Adrenal gland (tissue), 5 donors: Measurements from ENCODE around the gene CD86.

Experiments used
- POLR2A ChIP-seq, 2 donors: fragments of 450-650 bp; IDR thresholded peaks; one replicate each; pipeline ENCODE4 v1.6.1; 2017; ENCODE audit warnings: antibody characterized with exemption in 2 of 2, mild to moderate bottlenecking in 2 of 2, moderate library complexity in 1 of 2
- TF ChIP-seq, protein P1 (sequence below), 6 experiments: fragments of 450-650 bp in 4 of 6; fragments of 200-600 bp in 2 of 6; sonication (generic) in 1 of 6; IDR thresholded peaks; 1 replicate in 5 of 6; 2 replicates in 1 of 6; pipeline versions ENCODE4 v1.5.1 to v1.8.0; 2016 to 2021; ENCODE audit warnings: antibody characterized with exemption in 6 of 6, mild to moderate bottlenecking in 2 of 6, moderate library complexity in 1 of 6
- donor health status: DM: no; HTN: no; CAD: no.

DNA sequence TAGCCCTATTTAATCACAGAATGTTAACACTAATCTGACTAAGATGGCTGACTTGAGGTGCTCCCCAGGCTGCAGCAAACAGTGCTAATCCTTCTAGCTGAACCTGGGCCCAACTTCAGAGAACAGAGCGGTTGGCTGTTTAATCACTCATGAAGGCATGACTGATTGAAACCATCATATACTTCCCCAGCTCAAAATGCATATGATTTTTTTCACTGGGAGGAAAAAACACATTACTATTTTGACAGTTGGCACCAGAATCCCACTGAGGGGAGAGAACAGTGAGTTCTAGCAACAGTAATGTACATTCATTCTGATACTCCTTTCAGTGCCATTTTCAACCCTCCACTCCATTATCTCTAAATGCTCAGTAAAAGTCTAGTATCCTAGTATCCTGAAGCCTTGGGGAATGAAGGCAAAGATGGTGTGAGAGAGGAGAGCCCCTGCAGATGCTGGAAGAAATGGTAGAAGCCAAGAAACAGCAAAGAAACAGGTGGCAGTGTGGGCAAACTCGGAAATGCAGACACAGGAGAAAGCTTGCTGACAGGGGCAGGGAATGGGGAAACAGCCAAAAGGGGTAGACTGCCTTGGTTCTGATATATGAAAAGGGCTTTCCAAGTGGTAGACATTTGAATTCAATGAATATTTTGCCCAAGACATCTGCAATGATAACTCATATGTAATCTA lies 93.9 kb downstream of the CD86 start:
- TF ChIP-seq, protein P1, sequence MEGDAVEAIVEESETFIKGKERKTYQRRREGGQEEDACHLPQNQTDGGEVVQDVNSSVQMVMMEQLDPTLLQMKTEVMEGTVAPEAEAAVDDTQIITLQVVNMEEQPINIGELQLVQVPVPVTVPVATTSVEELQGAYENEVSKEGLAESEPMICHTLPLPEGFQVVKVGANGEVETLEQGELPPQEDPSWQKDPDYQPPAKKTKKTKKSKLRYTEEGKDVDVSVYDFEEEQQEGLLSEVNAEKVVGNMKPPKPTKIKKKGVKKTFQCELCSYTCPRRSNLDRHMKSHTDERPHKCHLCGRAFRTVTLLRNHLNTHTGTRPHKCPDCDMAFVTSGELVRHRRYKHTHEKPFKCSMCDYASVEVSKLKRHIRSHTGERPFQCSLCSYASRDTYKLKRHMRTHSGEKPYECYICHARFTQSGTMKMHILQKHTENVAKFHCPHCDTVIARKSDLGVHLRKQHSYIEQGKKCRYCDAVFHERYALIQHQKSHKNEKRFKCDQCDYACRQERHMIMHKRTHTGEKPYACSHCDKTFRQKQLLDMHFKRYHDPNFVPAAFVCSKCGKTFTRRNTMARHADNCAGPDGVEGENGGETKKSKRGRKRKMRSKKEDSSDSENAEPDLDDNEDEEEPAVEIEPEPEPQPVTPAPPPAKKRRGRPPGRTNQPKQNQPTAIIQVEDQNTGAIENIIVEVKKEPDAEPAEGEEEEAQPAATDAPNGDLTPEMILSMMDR (IDR thresholded peaks at IDR 0.05): no peak
- TF ChIP-seq POLR2A (IDR thresholded peaks at IDR 0.05): no peak
